Naive thymus-derived CD4-positive, alpha-beta T cell (primary cell): ENCODE data around the gene C1orf53. TPM values are rescaled to one million over a fixed set of nuclear protein-coding genes. Genes with fewer than 3 reads are reported as not detected.

Experiments used
- ATAC-seq: fragments of 150-1000 bp; cut with Tn5 transposase; 2 replicates; pipeline ENCODE4 v1.10.0; 2021; ENCODE audit warnings: mild to moderate bottlenecking, moderate library complexity
- CTCF ChIA-PET: fragments of 350-600 bp; sonication (Branson Sonifier 250); formaldehyde crosslinking; loops from one replicate; lab custom pipeline; 2021; ENCODE audit warnings: antibody characterized with exemption; lab: Charles Lee
- POLR2A ChIA-PET: fragments of 350-600 bp; sonication (Branson Sonifier 250); formaldehyde crosslinking; loops from one replicate; lab custom pipeline; 2021; ENCODE audit warnings: antibody characterized with exemption, inconsistent platforms; lab: Charles Lee
- DNase-seq, 9 donors: peaks; one replicate each; pipeline versions ENCODE4 v3.0.0 to v3.0.0-alpha.2; 2020 to 2022; ENCODE audit warnings: mixed read lengths in 1 of 9
- H3K27ac ChIP-seq: one replicate; pipeline ENCODE4 v1.7.0; 2013; ENCODE audit warnings: mild to moderate bottlenecking, low read depth, low read length, moderate library complexity
- H3K27me3 ChIP-seq, 2 donors: one replicate each; pipeline ENCODE4 v1.7.0; 2013; ENCODE audit warnings: low read length in 2 of 2, mild to moderate bottlenecking in 2 of 2, moderate library complexity in 2 of 2; ENCODE audit not compliant: control insufficient read depth in 2 of 2, insufficient read depth in 2 of 2
- H3K36me3 ChIP-seq, 3 experiments: 1 replicate in 2 of 3; 2 replicates in 1 of 3; pipeline ENCODE4 v1.7.0; 2013; ENCODE audit warnings: low read length in 3 of 3, mild to moderate bottlenecking in 3 of 3, moderate library complexity in 1 of 3; ENCODE audit not compliant: insufficient read depth in 3 of 3, control insufficient read depth in 2 of 3
- H3K4me1 ChIP-seq, 2 donors: one replicate each; pipeline ENCODE4 v1.7.0; 2013; ENCODE audit warnings: low read length in 2 of 2, mild to moderate bottlenecking in 2 of 2, moderate library complexity in 1 of 2; ENCODE audit not compliant: control insufficient read depth in 2 of 2, insufficient read depth in 2 of 2
- H3K4me3 ChIP-seq: 2 replicates; pipeline ENCODE4 v1.7.0; 2013; ENCODE audit warnings: mild to moderate bottlenecking, low read length
- H3K9me3 ChIP-seq, 3 experiments: 1 replicate in 2 of 3; 2 replicates in 1 of 3; pipeline ENCODE4 v1.7.0; 2013; ENCODE audit warnings: low read length in 3 of 3; ENCODE audit not compliant: control insufficient read depth in 2 of 3
- H3K27ac Mint-ChIP-seq, 9 donors: one replicate each; pipeline ENCODE4 v1.8.0; 2020 to 2022; ENCODE audit warnings: mixed read lengths in 9 of 9, mild to moderate bottlenecking in 8 of 9, moderate library complexity in 5 of 9, inconsistent platforms in 2 of 9
- H3K27me3 Mint-ChIP-seq, 5 donors: one replicate each; pipeline ENCODE4 v1.8.0; 2021 to 2022; ENCODE audit warnings: mixed read lengths in 5 of 5, mild to moderate bottlenecking in 1 of 5
- H3K36me3 Mint-ChIP-seq, 5 donors: one replicate each; pipeline ENCODE4 v1.8.0; 2020 to 2022; ENCODE audit warnings: mixed read lengths in 5 of 5, mild to moderate bottlenecking in 3 of 5, inconsistent platforms in 1 of 5
- H3K4me1 Mint-ChIP-seq, 7 donors: one replicate each; pipeline ENCODE4 v1.8.0; 2020 to 2022; ENCODE audit warnings: mixed read lengths in 7 of 7, mild to moderate bottlenecking in 3 of 7, inconsistent platforms in 1 of 7
- H3K4me3 Mint-ChIP-seq, 10 donors: one replicate each; pipeline ENCODE4 v1.8.0; 2020 to 2022; ENCODE audit warnings: mild to moderate bottlenecking in 10 of 10, mixed read lengths in 10 of 10, moderate library complexity in 6 of 10, inconsistent platforms in 2 of 10
- H3K9me3 Mint-ChIP-seq, 11 donors: one replicate each; pipeline ENCODE4 v1.8.0; 2020 to 2022; ENCODE audit warnings: mixed read lengths in 11 of 11, mild to moderate bottlenecking in 4 of 11, inconsistent platforms in 1 of 11, moderate library complexity in 1 of 11
- intact Hi-C, 2 donors: fragments of 100-400 bp; cut with micrococcal nuclease; formaldehyde crosslinking; loops; one replicate each; pipeline ENCODE4 v1.15.1; 2023
- polyA plus RNA-seq, 2 donors: library from polyadenylated mRNA; unstranded; fragments of 300-500 nt; fragmentation: Illumina TruSeq; gene quantifications; one replicate each; pipeline ENCODE4 v1.2.3, GENCODE V29; 2021
- total RNA-seq, 6 experiments: library from RNA in 5 of 6; stranded (reverse) in 5 of 6; gene quantifications; 1 replicate in 5 of 6; 2 replicates in 1 of 6; pipeline ENCODE4 v1.2.3 and lab custom pipeline; 2021 to 2026

Gene C1orf53
- total and polyA plus RNA-seq, 7 experiments from 2014 or later: 1.6 TPM; not detected in 6

- Mint-ChIP-seq H3K4me3 (no peak overlapping the region), H3K27me3 (peaks cover 0 to 9% (median 0%) of the 10 kb centered on the region in 5 donors), H3K9me3 (peaks cover 0 to 6% (median 0%) of the 10 kb centered on the region in 11 donors), H3K4me1 (peaks cover 2 to 15% (median 12%) of the 10 kb centered on the region in 7 donors), H3K36me3 (peaks cover 0 to 9% (median 0%) of the 10 kb centered on the region in 5 donors), H3K27ac (no peak overlapping the region)
- no peak for DNase-seq
- no peak overlapping the region for H3K4me3 ChIP-seq
- H3K4me1 ChIP-seq: peaks cover 2 to 3% of the 10 kb centered on the region in 2 donors
- no peak overlapping the region for H3K27ac ChIP-seq
- no peaks in the 10 kb centered on the region for H3K36me3 ChIP-seq
- no peaks in the 10 kb centered on the region for H3K9me3 ChIP-seq
- ChIA-PET CTCF (no interaction called here), POLR2A (no interaction called here)
- H3K27me3 ChIP-seq: no peaks in the 10 kb centered on the region
- ATAC-seq: no peak
- intact Hi-C loops: no loop called here
Measured at GRCh38 chr1:197954718-197955418, 52.4 kb downstream of the C1orf53 start.

GRCh38 chr1:197955486-197956394 is 53.3 kb downstream of the C1orf53 start:
- intact Hi-C loops: no loop called here
- H3K4me1 Mint-ChIP-seq: peaks cover 0 to 10% (median 8%) of the 10 kb centered on the region in 7 donors

More at GRCh38 chr1:197955486-197956394, 53.3 kb downstream of the C1orf53 start:
- peaks cover 0 to 5% (median 0%) of the 10 kb centered on the region in 11 donors for H3K9me3 Mint-ChIP-seq
- H3K4me1 ChIP-seq: no peaks in the 10 kb centered on the region
- no peak overlapping the region for H3K4me3 ChIP-seq
- peaks cover 0 to 11% (median 0%) of the 10 kb centered on the region in 5 donors for H3K27me3 Mint-ChIP-seq
- ChIA-PET CTCF (no interaction called here), POLR2A (no interaction called here)
- DNase-seq (no peak), ATAC-seq (no peak)
- H3K27ac ChIP-seq: no peak overlapping the region
- peaks cover 0 to 7% (median 0%) of the 10 kb centered on the region in 5 donors for H3K36me3 Mint-ChIP-seq
- H3K27me3 ChIP-seq: no peaks in the 10 kb centered on the region
- no peaks in the 10 kb centered on the region for H3K36me3 ChIP-seq
- no peak overlapping the region for H3K27ac Mint-ChIP-seq
- no peak overlapping the region for H3K4me3 Mint-ChIP-seq
- H3K9me3 ChIP-seq: no peaks in the 10 kb centered on the region

Other genes starting within 250 kb of the C1orf53 start
- 10 to 100 TPM; 14.2 to 28.7 (median 23.2) TPM for gene DENND1B, start 127.2 kb upstream of the C1orf53 start, total RNA-seq
- 1 to 10 TPM; 7.3 to 8.7 TPM for gene DENND1B, start 127.2 kb upstream of the C1orf53 start, polyA plus RNA-seq
- not detected for gene LHX9, start 14.7 kb downstream of the C1orf53 start, total RNA-seq
- not detected for gene LHX9, start 14.7 kb downstream of the C1orf53 start, polyA plus RNA-seq